ENCODE results near the gene NTRK2.

- TF ChIP-seq CTCF (IDR thresholded peaks at IDR 0.05) (no peak), ZFX (IDR thresholded peaks at IDR 0.05; ENCODE audit: borderline replicate concordance) (no peak)
Measured at GRCh38 chr9:84894859-84895258, 225.3 kb downstream of the NTRK2 start.

Measured in 22Rv1 (cell line).